SU-DHL-6 (cell line): Measurements from ENCODE around the gene DIP2C.

Source experiments
- EZH2phosphoT487 ChIP-seq: fragments of 200-600 bp; sonication (generic), shearing (Covaris generic); conservative IDR thresholded peaks from 2 replicates; pipeline ENCODE4 v1.6.1; 2018; ENCODE audit warnings: mild to moderate bottlenecking, antibody characterized with exemption, low read length, moderate library complexity, mixed read lengths
- TF ChIP-seq, protein P1 (sequence below): fragments of 200-600 bp; sonication (generic); IDR thresholded peaks from one replicate; pipeline ENCODE4 v1.5.1; 2017; ENCODE audit warnings: antibody characterized with exemption, mild to moderate bottlenecking, low read length, moderate library complexity; ENCODE audit not compliant: insufficient read depth, poor library complexity, severe bottlenecking

DNA sequence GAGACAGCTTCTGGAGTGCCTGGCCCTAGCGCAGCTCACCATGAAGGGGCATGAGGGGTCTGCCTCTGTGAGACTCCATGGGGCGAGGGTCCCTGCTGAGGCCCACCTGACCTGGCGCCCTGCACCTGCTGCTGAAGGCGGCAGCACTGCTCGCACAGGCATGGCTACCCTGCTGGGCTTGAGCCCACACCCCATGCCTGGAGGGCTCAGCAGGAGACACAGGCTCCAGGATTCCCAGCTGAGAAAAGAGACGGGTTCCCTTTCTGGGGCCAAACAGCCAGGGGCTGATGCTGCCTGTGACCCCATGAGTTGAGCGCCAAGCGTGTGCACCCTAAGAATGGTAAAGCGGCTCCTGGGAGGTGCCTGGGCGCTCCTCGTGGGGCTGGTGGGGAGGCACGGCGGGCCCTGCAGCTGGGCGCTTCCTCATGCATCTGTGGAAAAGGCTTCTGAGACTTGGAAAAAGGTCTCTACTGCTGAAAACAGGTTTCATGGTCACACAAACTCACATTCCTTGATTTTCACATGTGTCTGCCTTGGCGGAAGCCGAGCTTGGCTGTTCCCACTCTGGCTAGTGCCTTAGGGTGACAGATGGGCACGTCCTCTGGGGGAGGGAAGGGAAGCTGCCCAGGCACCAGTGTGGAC is 320.8 kb downstream of the DIP2C start:
- TF ChIP-seq, protein P1, sequence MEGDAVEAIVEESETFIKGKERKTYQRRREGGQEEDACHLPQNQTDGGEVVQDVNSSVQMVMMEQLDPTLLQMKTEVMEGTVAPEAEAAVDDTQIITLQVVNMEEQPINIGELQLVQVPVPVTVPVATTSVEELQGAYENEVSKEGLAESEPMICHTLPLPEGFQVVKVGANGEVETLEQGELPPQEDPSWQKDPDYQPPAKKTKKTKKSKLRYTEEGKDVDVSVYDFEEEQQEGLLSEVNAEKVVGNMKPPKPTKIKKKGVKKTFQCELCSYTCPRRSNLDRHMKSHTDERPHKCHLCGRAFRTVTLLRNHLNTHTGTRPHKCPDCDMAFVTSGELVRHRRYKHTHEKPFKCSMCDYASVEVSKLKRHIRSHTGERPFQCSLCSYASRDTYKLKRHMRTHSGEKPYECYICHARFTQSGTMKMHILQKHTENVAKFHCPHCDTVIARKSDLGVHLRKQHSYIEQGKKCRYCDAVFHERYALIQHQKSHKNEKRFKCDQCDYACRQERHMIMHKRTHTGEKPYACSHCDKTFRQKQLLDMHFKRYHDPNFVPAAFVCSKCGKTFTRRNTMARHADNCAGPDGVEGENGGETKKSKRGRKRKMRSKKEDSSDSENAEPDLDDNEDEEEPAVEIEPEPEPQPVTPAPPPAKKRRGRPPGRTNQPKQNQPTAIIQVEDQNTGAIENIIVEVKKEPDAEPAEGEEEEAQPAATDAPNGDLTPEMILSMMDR: no peak
- no peak for TF ChIP-seq EZH2phosphoT487
